Uterus (tissue), 2 donors: ENCODE results near the gene ANKDD1B.

Experiments
- CTCF ChIP-seq, 4 experiments: fragments of 200-600 bp in 2 of 4; fragments of 450-650 bp in 2 of 4; sonication (generic) in 2 of 4; IDR thresholded peaks; one replicate each; pipeline ENCODE4 v1.5.1; 2016 to 2019; ENCODE audit warnings: antibody characterized with exemption in 4 of 4, mild to moderate bottlenecking in 2 of 4, moderate library complexity in 1 of 4
- POLR2A ChIP-seq, 2 donors: fragments of 450-650 bp; IDR thresholded peaks; one replicate each; pipeline ENCODE4 v1.6.1; 2016; ENCODE audit warnings: antibody characterized with exemption in 2 of 2, mild to moderate bottlenecking in 1 of 2, moderate library complexity in 1 of 2

DNA sequence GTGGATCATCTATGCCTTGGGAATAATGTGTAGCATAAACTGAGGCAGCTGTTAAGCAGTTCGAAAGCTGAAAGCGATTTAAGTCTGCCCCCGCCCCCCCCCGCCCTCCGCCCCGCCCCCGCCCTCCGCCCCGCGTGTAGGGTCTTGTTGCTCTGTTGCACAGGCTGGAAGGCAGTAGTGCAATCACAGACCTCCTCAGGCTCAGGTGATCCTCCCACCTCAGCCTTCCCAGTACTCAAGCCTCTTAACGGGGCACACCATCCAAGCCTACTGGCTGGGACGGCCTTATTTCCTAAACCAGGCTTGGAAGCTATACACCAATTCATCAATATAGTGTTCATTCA lies 945 bp downstream of the ANKDD1B start:
- TF ChIP-seq CTCF (IDR thresholded peaks at IDR 0.05), result no peak
- no peak for TF ChIP-seq POLR2A (IDR thresholded peaks at IDR 0.05)
